GM10266 (cell line): ENCODE data around the gene RIC8A.

Experiments used
- DNase-seq: peaks from one replicate; pipeline ENCODE4 v3.0.0; 2012; ENCODE audit errors: extremely low spot score
- CTCF ChIP-seq: IDR thresholded peaks from 2 replicates; pipeline ENCODE4 v1.5.1; 2012; ENCODE audit warnings: mild to moderate bottlenecking, low read depth; ENCODE audit not compliant: control insufficient read depth, insufficient read depth; ENCODE audit errors: missing control alignments

RIC8A gene

DNA sequence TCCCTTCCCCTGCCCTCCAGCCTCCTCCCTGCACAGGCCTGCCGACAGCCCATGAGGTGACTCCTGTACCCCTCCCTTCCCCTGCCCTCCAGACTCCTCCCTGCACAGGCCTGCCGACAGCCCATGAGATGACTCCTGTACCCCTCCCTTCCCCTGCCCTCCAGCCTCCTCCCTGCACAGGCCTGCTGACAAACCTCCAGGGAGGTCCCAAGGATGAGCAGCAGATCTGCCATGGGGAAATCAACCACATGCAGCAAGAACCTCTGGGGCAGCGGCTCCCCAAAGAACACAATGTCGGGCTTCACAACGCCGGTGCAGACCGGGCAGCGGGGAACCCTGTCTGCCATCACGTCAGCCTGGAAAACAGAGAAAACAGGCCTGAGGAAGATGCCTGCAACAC lies 16.4 kb downstream of the RIC8A start:
- TF ChIP-seq CTCF, result no peak
- no peak for DNase-seq

DNA sequence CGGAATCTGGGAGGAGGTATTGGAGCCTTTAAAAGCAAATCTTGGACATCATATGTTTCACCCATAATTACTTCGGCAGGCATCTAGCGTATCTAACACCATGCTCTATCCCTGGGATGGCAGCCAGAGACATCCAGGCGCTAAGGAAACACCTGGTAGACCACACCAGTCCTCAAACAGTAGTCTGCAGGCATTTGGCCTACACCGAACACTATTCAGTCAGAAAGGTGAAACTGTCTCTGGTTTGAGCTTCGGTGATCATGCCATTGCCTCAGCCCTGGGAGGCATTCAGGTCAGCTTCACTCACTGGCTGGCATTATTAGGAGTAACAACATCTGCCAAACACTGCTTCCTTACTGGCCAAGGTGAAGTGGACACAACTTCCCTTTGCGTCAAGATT lies 16.9 kb downstream of the RIC8A start:
- no peak for DNase-seq
- no peak for TF ChIP-seq CTCF

- no peak for TF ChIP-seq CTCF
- DNase-seq, result no peak
Observed at GRCh38 chr11:225734-226453, 18.4 kb downstream of the RIC8A start.

DNA sequence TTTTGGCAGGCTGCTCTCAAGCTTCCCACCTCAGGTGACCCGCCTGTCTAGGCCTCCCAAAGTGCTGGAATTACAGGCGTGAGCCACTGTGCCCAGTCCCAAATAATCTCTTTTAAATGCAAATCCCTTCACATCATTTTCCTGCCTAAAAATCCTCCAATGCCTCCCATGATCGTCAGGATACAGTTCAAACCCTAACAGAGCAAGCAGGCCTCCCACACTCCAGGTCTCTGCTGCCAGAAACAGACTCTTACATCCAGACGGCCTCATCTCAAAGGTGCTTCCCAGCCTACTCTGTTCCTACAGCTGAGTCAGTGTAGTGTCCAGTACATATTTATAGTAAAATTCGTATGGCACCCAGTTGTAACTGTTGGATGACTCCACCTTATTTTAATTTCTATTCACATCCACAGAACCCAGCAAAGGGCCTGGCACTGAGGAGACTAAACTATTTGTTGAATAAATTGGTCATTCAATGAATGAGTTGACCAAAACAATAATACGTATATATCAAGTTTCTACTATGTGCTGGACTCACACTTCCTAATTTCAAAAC lies 20.4 kb downstream of the RIC8A start:
- no peak for DNase-seq
- no peak for TF ChIP-seq CTCF

GRCh38 chr11:230431-230830 lies 22.9 kb downstream of the RIC8A start:
- no peak for TF ChIP-seq CTCF
- DNase-seq, result no peak

DNA sequence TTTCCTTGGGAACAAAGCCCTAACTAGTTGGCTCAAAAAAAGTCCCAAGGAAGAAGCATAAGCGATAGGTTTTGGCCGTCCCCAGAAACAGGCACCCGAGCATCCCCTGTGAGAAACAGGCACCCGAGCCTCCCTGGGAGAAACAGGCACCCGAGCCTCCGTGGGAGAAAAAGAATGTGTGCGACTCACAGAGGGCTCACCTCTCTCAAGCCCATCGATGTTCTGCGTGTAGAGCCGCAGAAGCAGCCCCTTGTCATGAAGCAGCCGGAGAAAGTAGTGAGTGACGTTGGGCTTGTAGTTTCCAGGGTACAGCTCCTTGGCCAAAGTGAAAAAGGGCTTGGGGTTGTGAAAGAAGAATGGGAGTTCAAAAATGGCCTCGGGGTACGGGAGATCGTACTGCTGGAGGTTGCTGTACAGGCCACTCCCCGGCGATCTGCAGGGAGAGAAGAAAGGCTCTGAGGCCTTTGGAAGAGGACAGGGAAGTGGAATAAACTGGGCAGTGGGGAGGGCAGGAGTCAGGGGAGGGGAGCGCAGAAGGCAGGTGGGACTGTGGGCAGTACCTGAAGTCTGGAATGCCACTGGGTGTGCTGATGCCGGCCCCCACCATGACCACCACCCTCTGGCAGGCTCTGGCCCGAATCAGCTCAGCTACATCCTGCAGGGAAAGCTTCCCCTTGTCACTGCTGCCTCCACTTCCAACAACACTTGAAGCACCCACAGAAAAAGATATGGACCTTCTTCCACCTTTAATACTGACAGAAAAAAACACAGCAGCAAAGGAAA lies 25.5 kb downstream of the RIC8A start:
- no peak for TF ChIP-seq CTCF
- no peak for DNase-seq

DNA sequence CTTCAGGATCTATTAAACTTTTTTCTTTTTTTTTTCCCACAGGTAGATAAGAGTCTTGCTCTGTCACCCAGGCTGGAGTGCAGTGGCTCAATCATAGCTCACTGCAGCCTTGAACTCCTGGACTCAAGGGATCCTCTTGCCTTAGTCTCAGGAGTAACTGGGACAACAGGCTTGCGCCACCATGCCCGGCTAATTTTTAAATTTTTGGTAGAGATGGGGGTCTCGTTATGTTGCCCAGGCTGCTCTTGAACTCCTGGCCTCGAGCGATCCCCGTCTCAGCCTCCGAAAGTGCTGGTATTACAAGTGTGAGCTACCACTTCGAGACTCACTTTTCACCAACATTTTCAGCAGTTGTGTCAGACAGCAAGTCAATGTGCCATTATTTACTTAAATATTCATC lies 27.7 kb downstream of the RIC8A start:
- no peak for DNase-seq
- no peak for TF ChIP-seq CTCF
